ENCODE data around the gene TUBA4B.

DNA sequence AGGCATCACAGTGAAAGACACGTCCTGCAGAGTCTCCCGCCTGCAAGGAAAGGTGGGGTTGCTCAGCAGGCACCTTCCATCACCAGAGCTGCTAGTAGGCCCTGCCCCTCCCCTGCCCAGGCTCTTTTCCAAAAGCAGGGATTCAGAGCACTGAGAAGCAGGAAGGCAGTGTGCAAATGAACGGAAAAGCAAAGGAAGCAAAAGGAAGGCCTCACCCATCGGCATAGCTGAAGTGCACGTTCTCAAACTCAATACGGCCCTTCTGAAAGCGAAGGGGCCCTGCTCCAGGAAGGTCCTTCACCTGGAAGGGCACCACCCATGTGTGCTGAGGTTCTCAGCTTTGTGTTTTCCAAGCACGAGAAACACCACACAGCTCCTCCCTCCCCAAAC is 40.0 kb upstream of the TUBA4B start:
- TF ChIP-seq, protein P1, sequence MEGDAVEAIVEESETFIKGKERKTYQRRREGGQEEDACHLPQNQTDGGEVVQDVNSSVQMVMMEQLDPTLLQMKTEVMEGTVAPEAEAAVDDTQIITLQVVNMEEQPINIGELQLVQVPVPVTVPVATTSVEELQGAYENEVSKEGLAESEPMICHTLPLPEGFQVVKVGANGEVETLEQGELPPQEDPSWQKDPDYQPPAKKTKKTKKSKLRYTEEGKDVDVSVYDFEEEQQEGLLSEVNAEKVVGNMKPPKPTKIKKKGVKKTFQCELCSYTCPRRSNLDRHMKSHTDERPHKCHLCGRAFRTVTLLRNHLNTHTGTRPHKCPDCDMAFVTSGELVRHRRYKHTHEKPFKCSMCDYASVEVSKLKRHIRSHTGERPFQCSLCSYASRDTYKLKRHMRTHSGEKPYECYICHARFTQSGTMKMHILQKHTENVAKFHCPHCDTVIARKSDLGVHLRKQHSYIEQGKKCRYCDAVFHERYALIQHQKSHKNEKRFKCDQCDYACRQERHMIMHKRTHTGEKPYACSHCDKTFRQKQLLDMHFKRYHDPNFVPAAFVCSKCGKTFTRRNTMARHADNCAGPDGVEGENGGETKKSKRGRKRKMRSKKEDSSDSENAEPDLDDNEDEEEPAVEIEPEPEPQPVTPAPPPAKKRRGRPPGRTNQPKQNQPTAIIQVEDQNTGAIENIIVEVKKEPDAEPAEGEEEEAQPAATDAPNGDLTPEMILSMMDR (conservative IDR thresholded peaks at IDR 0.05 in 1 of 2, IDR thresholded peaks at IDR 0.05 in 1 of 2; ENCODE audit: extremely low read depth in 1 of 2, insufficient read depth in 1 of 2, low read depth in 1 of 2, low read length in 2 of 2): no peak
- no peak for TF ChIP-seq EZH2 (IDR thresholded peaks at IDR 0.05; ENCODE audit: borderline replicate concordance, low read length)

Measured in mammary epithelial cell (primary cell).